ENCODE measurements around the gene BEAN1. TPM values are rescaled to one million over a fixed set of nuclear protein-coding genes. Genes with fewer than 3 reads are reported as not detected.
A peak's percentile ranks its signal among the peaks of the same experiment; 100 is the strongest.

The BEAN1 gene
- total RNA-seq, 4 donors from 2014 or later, result not detected

DNA sequence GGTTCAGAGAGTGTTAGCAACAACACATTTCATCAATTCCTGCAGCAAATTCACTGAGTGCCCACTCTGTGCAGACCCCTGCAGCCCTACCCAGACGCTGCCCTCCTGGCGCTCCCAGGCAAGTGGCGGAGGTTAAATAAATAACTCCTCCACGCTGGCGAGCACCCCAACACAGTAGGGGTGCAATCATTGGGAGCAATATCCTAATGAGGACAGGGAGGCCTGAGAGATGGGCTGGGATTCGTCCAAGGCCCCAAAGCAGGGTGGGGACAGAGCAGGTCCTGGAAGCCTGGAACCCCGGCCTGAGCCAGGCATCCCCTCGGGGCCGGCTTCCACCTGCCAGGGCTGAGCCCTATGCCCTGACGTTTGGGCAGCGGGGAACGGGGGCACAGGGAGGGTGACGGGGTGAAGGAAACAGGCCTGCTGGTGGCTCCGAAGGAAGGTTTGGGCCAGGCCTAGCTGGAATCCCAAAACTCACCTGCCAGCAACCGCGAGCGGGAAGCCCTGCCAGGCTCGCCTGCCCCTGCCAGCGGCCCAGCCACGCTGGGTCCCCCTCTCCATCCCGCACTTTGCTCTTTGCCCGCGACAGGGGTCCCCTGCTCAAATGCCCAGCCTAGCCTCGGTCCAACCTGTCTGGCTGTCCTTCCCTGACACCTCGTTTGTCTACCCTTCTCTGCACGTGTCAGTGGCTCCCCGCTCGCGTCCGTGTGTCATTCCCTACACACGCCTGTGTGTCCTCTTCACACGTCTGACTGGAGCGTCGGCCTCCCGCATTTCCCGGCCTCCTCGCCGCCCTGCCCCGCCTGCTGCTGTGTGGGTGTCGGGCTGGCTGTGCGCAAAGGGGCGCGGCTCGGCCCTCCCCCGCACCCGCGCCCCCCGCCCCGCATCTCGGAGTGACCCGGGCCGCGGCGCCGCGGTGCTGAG is 721 bp upstream of the BEAN1 start:
- DNase-seq, result peak in 1 of 3 donors; percentile 39
- H3K27ac ChIP-seq, result no peak overlapping the region
- peaks cover 0 to 18% (median 5%) of the 10 kb centered on the region in 4 donors for H3K4me1 ChIP-seq
- H3K36me3 ChIP-seq, result no peaks in the 10 kb centered on the region
- TF ChIP-seq POLR2A (IDR thresholded peaks at IDR 0.05) (no peak), CTCF (IDR thresholded peaks at IDR 0.05) (no peak)
- H3K9me3 ChIP-seq, result no peaks in the 10 kb centered on the region
- peak overlapping the region in 2 of 4 donors; percentile 37 to 56 for H3K4me3 ChIP-seq
- H3K27me3 ChIP-seq, result peaks cover 0 to 13% of the 10 kb centered on the region in 2 donors

- Histone ChIP-seq H3K4me3 (peak overlapping the region in 3 of 4 donors; percentile 42 to 56 (median 56)), H3K9me3 (no peaks in the 10 kb centered on the region), H3K36me3 (no peaks in the 10 kb centered on the region), H3K4me1 (peaks cover 0 to 18% (median 5%) of the 10 kb centered on the region in 4 donors), H3K27me3 (peaks cover 0 to 13% of the 10 kb centered on the region in 2 donors), H3K27ac (no peak overlapping the region)
- peak in 1 of 3 donors; percentile 43 for DNase-seq
- no peak for TF ChIP-seq POLR2A (IDR thresholded peaks at IDR 0.05)
- TF ChIP-seq CTCF (IDR thresholded peaks at IDR 0.05), result no peak
Observed at GRCh38 chr16:66427871-66428681, 981 bp downstream of the BEAN1 start.

GRCh38 chr16:66428682-66429251 is 1.7 kb downstream of the BEAN1 start:
- H3K4me1 ChIP-seq, result peaks cover 0 to 18% (median 5%) of the 10 kb centered on the region in 4 donors
- no peaks in the 10 kb centered on the region for H3K9me3 ChIP-seq
- peaks cover 0 to 13% of the 10 kb centered on the region in 2 donors for H3K27me3 ChIP-seq
- peak in 1 of 3 donors; percentile 38 for DNase-seq
- no peaks in the 10 kb centered on the region for H3K36me3 ChIP-seq
- no peak overlapping the region for H3K27ac ChIP-seq
- no peak for TF ChIP-seq CTCF (IDR thresholded peaks at IDR 0.05)
- TF ChIP-seq POLR2A (IDR thresholded peaks at IDR 0.05), result no peak
- no peak overlapping the region for H3K4me3 ChIP-seq

DNA sequence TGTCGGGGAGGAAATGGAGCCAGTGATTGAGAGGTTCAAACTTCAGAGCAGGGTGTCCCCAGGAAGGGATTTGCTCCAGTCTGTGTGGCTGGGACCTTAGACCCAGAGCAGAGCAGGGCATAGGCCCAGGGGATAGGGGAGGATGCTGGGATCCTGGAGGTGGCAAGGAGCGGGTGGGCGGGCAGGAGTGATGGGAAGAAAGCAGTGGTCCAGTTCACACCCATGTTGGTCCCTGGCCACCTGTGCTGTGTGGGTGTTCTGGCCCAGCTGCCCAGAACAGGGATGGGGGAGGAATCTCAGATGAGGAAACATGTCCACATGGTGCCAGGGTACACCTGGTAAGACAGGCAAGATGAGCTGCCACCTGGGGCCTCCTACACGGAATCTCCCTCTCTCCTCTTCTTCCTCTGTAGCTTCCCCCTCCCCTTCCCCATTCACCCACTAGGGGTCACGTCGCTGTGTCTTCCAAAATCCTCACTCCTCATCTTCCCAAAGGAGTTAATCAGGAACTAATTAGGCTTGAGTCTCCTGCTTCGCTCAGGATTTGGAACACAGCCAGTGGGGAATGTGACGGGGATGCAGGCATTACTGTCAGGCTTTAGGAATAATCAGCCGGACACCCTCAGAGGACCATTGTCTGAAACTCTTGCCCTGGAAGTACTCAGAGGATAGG is 2.3 kb downstream of the BEAN1 start:
- TF ChIP-seq CTCF (IDR thresholded peaks at IDR 0.05) (no peak), POLR2A (IDR thresholded peaks at IDR 0.05) (no peak)
- DNase-seq, result peak in 1 of 3 donors; percentile 21
- peaks cover 0 to 18% (median 5%) of the 10 kb centered on the region in 4 donors for H3K4me1 ChIP-seq
- H3K27me3 ChIP-seq, result peaks cover 0 to 13% of the 10 kb centered on the region in 2 donors
- H3K36me3 ChIP-seq, result no peaks in the 10 kb centered on the region
- no peaks in the 10 kb centered on the region for H3K9me3 ChIP-seq
- no peak overlapping the region for H3K27ac ChIP-seq
- H3K4me3 ChIP-seq, result no peak overlapping the region

GRCh38 chr16:66430214-66430613 is 3.1 kb downstream of the BEAN1 start:
- TF ChIP-seq CTCF (IDR thresholded peaks at IDR 0.05), result no peak
- no peak for TF ChIP-seq POLR2A (IDR thresholded peaks at IDR 0.05)
- no peaks in the 10 kb centered on the region for H3K9me3 ChIP-seq

More at GRCh38 chr16:66430214-66430613, 3.1 kb downstream of the BEAN1 start:
- no peak for DNase-seq
- Histone ChIP-seq H3K4me3 (no peak overlapping the region), H3K27me3 (peaks cover 0 to 13% of the 10 kb centered on the region in 2 donors), H3K36me3 (no peaks in the 10 kb centered on the region), H3K4me1 (peaks cover 0 to 18% (median 5%) of the 10 kb centered on the region in 4 donors), H3K27ac (no peak overlapping the region)

All from Peyer's patch (tissue), 4 donors.